KMS-11 (cell line): ENCODE measurements around the gene CENPA.

ENCODE experiments used
- H2AFZ ChIP-seq: fragments of 200-600 bp; sonication (generic); 2 replicates; pipeline ENCODE4 v1.6.1; 2016; ENCODE audit warnings: antibody characterized with exemption, mixed run types, low read depth
- H3K27ac ChIP-seq: fragments of 200-600 bp; sonication (generic); 2 replicates; pipeline ENCODE4 v1.6.1; 2016; ENCODE audit warnings: mild to moderate bottlenecking, mixed run types
- H3K27me3 ChIP-seq: fragments of 200-600 bp; sonication (generic); 2 replicates; pipeline ENCODE4 v1.6.1; 2017; ENCODE audit warnings: mild to moderate bottlenecking, low read depth, mixed run types, moderate library complexity; ENCODE audit not compliant: insufficient read depth
- H3K36me3 ChIP-seq: fragments of 200-600 bp; sonication (generic); 2 replicates; pipeline ENCODE4 v1.6.1; 2017; ENCODE audit warnings: mild to moderate bottlenecking, mixed run types; ENCODE audit not compliant: insufficient read depth
- H3K4me1 ChIP-seq: fragments of 200-600 bp; sonication (generic); 2 replicates; pipeline ENCODE4 v1.6.1; 2016; ENCODE audit warnings: mild to moderate bottlenecking, low read depth, mixed run types; ENCODE audit not compliant: poor library complexity, severe bottlenecking
- H3K4me2 ChIP-seq: fragments of 200-600 bp; sonication (generic); 2 replicates; pipeline ENCODE4 v1.7.0; 2016; ENCODE audit warnings: mild to moderate bottlenecking, mixed run types
- H3K4me3 ChIP-seq: fragments of 200-600 bp; sonication (generic); IDR thresholded peaks from 2 replicates; pipeline ENCODE4 v1.6.1; 2017; ENCODE audit warnings: low read depth, low read length, mixed read lengths; ENCODE audit not compliant: insufficient read depth
- H3K79me2 ChIP-seq: fragments of 200-600 bp; sonication (generic); 2 replicates; pipeline ENCODE4 v1.6.1; 2016; ENCODE audit warnings: low read depth, mixed run types; ENCODE audit not compliant: insufficient read depth
- H3K9ac ChIP-seq: fragments of 200-600 bp; sonication (generic); 2 replicates; pipeline ENCODE4 v1.6.1; 2016; ENCODE audit warnings: mild to moderate bottlenecking, mixed run types
- H4K20me1 ChIP-seq: fragments of 200-600 bp; sonication (generic); 2 replicates; pipeline ENCODE4 v1.6.1; 2016; ENCODE audit warnings: mild to moderate bottlenecking, mixed run types; ENCODE audit not compliant: insufficient read depth
- TF ChIP-seq, protein P1 (sequence below): fragments of 200-600 bp; sonication (generic); conservative IDR thresholded peaks from 2 replicates; pipeline ENCODE4 v1.6.1; 2017; ENCODE audit warnings: low read depth, mild to moderate bottlenecking, antibody characterized with exemption, low read length, moderate library complexity, mixed read lengths

The CENPA gene

DNA sequence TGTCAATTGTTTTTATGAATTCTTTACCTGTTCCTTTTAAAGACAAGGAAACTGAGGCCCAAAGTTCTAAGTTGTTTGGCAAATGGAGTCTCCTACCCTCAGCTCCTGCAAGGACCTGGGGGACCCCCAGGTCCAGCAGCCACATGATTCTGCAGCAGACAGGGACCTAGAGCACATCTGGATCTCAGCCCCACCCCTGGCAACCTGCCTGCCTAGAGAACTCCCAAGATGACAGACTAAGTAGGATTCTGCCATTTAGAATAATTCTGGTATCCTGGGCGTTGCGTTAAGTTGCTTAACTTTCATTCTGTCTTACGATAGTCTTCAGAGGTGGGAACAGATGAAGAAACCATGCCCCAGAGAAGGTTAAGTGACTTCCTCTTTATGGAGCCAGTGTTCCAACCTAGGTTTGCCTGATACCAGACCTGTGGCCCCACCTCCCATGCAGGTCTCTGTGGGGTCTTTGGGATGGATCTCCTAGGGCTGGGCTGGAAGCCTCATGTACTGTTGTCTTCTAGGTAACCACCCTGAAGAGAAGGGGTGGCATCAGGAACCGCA lies 5.6 kb upstream of the CENPA start:
- Histone ChIP-seq H3K27ac (no peak overlapping the region), H3K36me3 (no peaks in the 10 kb centered on the region), H2AFZ (no peak overlapping the region), H4K20me1 (no peaks in the 10 kb centered on the region), H3K9ac (no peak overlapping the region), H3K79me2 (no peaks in the 10 kb centered on the region), H3K4me2 (no peak overlapping the region), H3K27me3 (no peaks in the 10 kb centered on the region), H3K4me1 (peaks cover 8% of the 10 kb centered on the region), H3K4me3 (no peak overlapping the region)
- TF ChIP-seq, protein P1, sequence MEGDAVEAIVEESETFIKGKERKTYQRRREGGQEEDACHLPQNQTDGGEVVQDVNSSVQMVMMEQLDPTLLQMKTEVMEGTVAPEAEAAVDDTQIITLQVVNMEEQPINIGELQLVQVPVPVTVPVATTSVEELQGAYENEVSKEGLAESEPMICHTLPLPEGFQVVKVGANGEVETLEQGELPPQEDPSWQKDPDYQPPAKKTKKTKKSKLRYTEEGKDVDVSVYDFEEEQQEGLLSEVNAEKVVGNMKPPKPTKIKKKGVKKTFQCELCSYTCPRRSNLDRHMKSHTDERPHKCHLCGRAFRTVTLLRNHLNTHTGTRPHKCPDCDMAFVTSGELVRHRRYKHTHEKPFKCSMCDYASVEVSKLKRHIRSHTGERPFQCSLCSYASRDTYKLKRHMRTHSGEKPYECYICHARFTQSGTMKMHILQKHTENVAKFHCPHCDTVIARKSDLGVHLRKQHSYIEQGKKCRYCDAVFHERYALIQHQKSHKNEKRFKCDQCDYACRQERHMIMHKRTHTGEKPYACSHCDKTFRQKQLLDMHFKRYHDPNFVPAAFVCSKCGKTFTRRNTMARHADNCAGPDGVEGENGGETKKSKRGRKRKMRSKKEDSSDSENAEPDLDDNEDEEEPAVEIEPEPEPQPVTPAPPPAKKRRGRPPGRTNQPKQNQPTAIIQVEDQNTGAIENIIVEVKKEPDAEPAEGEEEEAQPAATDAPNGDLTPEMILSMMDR, result no peak

GRCh38 chr2:26782876-26783704 lies 2.8 kb upstream of the CENPA start:
- Histone ChIP-seq H3K4me1 (peaks cover 19% of the 10 kb centered on the region), H3K79me2 (peaks cover 19% of the 10 kb centered on the region), H3K27ac (no peak overlapping the region), H3K36me3 (no peaks in the 10 kb centered on the region), H4K20me1 (no peaks in the 10 kb centered on the region), H3K4me3 (no peak overlapping the region), H2AFZ (no peak overlapping the region), H3K27me3 (no peaks in the 10 kb centered on the region), H3K9ac (no peak overlapping the region), H3K4me2 (no peak overlapping the region)
- TF ChIP-seq, protein P1, result no peak

GRCh38 chr2:26784570-26785234 lies 1.2 kb upstream of the CENPA start:
- Histone ChIP-seq H3K4me3 (no peak overlapping the region), H3K9ac (peak overlapping the region; percentile 38), H3K79me2 (peaks cover 35% of the 10 kb centered on the region), H3K27me3 (no peaks in the 10 kb centered on the region), H3K36me3 (no peaks in the 10 kb centered on the region; the same call in 1 of the 2 replicates), H3K27ac (peak overlapping the region; percentile 63), H2AFZ (peak overlapping the region; percentile 84; the same call in 1 of the 2 replicates), H4K20me1 (no peaks in the 10 kb centered on the region), H3K4me1 (peaks cover 15% of the 10 kb centered on the region), H3K4me2 (peak overlapping the region; percentile 74)
- TF ChIP-seq, protein P1, result no peak

DNA sequence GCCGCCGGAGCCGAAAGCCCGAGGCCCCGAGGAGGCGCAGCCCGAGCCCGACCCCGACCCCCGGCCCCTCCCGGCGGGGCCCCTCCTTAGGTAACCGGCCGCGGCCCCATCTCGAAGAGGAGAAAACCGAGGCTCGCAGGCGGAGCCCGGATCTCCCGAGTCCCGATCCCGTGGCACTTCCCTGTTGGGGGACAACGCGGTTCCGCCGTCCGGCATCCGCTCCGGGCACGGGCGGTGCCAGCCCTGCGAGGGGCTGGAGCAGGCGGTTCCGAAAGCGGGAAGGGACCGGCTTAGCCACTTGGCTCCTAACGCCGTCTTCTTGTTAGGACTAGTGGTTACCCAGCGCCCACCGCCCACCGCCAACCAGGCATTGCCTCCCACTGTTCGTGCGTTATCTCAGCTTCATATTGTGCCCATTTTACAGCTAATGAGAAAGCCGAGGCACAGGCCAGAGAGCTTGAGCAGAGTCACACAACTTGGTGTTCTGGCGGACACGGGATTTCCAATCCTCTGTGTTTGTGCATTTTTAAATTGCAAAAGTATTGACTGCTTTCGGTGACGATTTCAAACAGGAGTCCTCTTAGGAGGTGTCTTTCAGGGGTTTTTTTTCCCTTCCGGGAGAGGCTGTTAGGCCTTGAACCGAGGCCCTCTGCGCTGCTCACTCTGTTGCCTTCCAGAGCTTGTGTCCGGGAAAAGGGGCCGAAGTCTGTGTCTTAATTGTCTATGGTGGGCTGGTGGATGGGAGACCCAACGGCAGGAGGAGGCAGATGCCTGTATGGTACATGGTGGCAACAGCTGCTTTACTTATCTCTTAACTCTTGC lies 562 bp downstream of the CENPA start:
- H3K4me1 ChIP-seq, result peaks cover 15% of the 10 kb centered on the region
- H2AFZ ChIP-seq, result peak overlapping the region; percentile 50
- H3K27me3 ChIP-seq, result no peaks in the 10 kb centered on the region
- peak overlapping the region; percentile 61 for H3K27ac ChIP-seq
- H4K20me1 ChIP-seq, result no peaks in the 10 kb centered on the region
- peak overlapping the region; percentile 76 for H3K4me2 ChIP-seq
- H3K36me3 ChIP-seq, result no peaks in the 10 kb centered on the region; the same call in 1 of the 2 replicates
- H3K79me2 ChIP-seq, result peaks cover 52% of the 10 kb centered on the region
- H3K9ac ChIP-seq, result peak overlapping the region; percentile 73
- TF ChIP-seq, protein P1, result no peak
- peak overlapping the region; percentile 23 for H3K4me3 ChIP-seq
